GM23248 (cell line): ENCODE data around the gene SPSB4.
"Not testable (repeated sequence)": the region's sequence is repeated elsewhere in the genome, so short reads cannot be mapped to it uniquely, and the experiment has no call there.

Experiments
- EZH2 ChIP-seq: fragments of 200-600 bp; sonication (generic); IDR thresholded peaks from 2 replicates; pipeline ENCODE4 v1.6.1; 2018; ENCODE audit warnings: antibody characterized with exemption, mild to moderate bottlenecking; ENCODE audit not compliant: insufficient read depth, poor library complexity, severe bottlenecking
- EZH2phosphoT487 ChIP-seq: fragments of 200-600 bp; sonication (generic); IDR thresholded peaks from 2 replicates; pipeline ENCODE4 v1.6.1; 2018; ENCODE audit warnings: antibody characterized with exemption, moderate library complexity, mild to moderate bottlenecking, low read depth; ENCODE audit not compliant: insufficient read depth

DNA sequence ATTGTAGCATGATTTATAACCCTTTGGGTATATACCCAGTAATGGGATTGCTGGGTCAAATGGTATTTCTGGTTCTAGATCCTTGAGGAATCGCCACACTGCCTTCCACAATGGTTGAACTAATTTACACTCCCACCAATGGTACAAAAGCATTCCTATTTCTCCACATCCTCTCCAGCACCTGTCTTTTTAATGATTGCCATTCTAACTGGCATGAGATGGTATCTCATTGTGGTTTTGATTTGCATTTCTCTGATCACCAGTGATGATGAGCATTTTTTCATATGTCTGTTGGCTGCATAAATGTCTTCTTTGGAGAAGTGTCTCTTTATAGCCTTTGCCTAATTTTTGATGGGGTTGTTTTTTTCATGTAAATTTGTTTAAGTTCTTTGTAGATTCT lies 66.8 kb downstream of the SPSB4 start:
- TF ChIP-seq EZH2, EZH2phosphoT487: not testable (repeated sequence)
